IPS-15b (cell line): ENCODE data around the gene LIN37.

Experiments used
- H3K27me3 ChIP-seq: one replicate; pipeline ENCODE4 v1.6.1; 2013; ENCODE audit warnings: low read length; ENCODE audit not compliant: control insufficient read depth, insufficient read depth
- H3K36me3 ChIP-seq: one replicate; pipeline ENCODE4 v1.6.1; 2013; ENCODE audit warnings: low read length; ENCODE audit not compliant: control insufficient read depth, insufficient read depth
- H3K4me1 ChIP-seq: one replicate; pipeline ENCODE4 v1.6.1; 2013; ENCODE audit warnings: mild to moderate bottlenecking, low read length; ENCODE audit not compliant: control insufficient read depth, insufficient read depth
- H3K4me3 ChIP-seq: one replicate; pipeline ENCODE4 v1.5.1; 2013; ENCODE audit warnings: low read depth, low read length
- H3K9ac ChIP-seq: one replicate; pipeline ENCODE4 v1.6.1; 2013; ENCODE audit warnings: low read depth, mild to moderate bottlenecking, low read length
- H3K9me3 ChIP-seq: one replicate; pipeline ENCODE4 v1.6.1; 2013; ENCODE audit warnings: mild to moderate bottlenecking, low read length; ENCODE audit not compliant: control insufficient read depth, insufficient read depth

LIN37 gene

DNA sequence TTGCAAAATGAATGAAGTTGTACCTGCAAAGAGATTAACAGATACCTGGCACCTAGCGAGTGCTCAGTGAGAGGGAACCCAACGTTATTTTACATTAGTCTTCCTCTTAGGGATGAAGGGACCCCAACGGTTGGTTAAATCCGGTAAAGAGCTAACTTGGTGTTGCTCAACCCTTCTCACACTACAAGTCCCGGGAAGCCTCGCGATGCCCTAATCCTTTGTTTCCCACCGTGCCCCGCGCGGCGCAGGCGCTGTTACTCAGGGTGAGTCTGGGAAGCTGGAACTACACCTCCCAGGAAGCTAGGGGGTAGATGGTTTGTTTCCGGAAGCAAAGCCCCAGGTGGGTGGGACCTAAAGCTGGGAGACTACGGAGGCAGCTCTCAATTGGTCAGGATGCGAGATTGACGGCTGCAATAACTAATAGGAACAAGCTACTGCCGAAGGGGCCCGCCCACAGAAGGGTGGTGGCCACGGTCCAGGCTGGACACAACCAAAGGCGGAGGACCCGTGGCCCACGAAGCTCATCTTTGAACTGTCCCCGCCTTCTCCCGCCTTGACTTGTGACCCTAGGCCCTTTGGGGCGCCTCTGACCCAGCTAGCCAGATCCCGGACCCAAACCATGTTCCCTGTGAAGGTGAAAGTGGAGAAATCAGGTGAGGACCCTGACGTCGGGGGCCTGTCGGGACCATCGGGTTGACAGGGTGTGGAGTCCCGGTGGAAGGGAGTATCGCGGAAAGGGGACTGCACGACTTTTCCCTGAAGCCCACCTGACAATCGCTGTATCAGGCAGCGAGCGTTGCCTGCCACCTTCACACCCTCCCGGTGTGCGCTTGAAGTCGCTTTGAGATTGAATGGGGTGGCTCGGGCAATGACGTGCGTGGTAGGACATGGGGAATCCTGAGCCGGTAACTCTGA lies at the start of gene LIN37:
Gene LIN37, plus strand, starts transcription at position 471 of the 915 bp plus-strand sequence. Its CDS starts 149 bp downstream, at position 620.
- Histone ChIP-seq H3K4me1 (peaks cover 4% of the 10 kb centered on the region), H3K27me3 (no peaks in the 10 kb centered on the region), H3K4me3 (peak within 1 kb of the TSS; percentile 90), H3K36me3 (peaks cover 3% of the 10 kb centered on the region), H3K9ac (peak within 1 kb of the TSS; percentile 4), H3K9me3 (no peaks in the 10 kb centered on the region)

DNA sequence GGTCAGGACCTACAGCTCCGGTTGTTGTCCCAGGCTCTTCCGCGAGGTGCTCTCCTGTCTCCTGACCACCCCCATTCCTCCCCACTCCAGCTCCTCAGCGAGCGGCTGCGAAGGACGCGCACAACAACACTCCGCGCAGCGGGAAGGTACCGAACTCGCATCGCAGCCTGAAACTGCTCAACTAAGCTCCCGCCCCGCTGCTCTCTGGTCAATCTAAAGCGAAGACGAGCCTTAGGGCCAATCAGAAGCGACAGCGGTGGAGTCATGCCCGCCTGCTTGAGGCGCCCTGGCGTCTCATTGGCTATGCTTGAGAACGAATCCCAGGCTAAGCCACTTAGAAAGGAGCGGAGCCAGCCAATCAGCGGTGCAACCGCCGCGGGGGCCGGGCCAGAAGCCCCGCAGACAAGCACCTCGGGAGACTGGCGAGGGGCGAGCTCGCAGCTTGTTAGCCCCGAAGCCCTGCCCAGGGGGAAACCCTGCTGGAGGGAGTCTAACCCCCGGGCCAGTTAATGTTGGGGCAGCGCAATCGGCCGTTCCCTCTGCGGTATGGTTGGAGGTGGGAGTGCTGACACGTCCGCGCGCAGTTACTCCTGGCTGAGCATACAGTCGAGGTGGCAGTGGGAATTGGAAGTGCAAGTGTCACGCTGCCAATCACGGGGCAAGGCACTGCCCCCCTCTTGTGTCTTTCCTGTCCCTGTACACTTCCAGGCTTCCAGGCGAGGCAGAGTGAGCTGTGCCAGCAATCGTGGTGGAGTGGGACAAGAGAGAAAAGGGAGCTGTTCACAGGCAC lies 46.0 kb upstream of the LIN37 start:
- Histone ChIP-seq H3K36me3 (no peaks in the 10 kb centered on the region), H3K27me3 (peaks cover 20% of the 10 kb centered on the region), H3K4me1 (no peaks in the 10 kb centered on the region), H3K9me3 (no peaks in the 10 kb centered on the region), H3K9ac (peak overlapping the region; percentile 41), H3K4me3 (peak overlapping the region; percentile 85)

- Histone ChIP-seq H3K9me3 (no peaks in the 10 kb centered on the region), H3K4me1 (no peaks in the 10 kb centered on the region), H3K27me3 (peaks cover 24% of the 10 kb centered on the region), H3K4me3 (no peak overlapping the region), H3K36me3 (no peaks in the 10 kb centered on the region), H3K9ac (no peak overlapping the region)
Observed at GRCh38 chr19:35703343-35703742, 45.0 kb upstream of the LIN37 start.

DNA sequence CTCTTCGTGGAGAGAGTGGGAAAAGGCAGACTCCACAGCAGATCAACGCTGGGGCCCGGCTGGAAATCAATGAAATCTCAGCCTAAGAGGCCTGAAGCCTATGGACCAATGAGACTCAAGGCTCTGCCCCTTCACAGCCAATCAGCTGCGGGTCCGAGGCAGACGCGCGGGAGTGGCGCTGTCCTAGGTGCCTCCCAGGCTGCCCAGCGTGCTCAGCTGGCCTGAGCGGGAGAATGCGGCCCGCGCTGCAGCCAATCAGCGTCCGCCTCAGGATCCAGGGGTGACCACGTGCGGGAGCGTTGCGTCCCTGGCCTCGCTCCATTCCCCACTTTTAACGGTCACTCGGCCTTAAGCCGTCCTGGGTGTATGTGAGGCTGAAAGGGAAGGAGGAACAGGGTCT lies 44.2 kb upstream of the LIN37 start, which contains the start of gene ZBTB32:
Gene ZBTB32, plus strand, starts transcription at position 341 of the 400 bp plus-strand sequence. CDS start 10,069 bp downstream, outside the sequence.
- Histone ChIP-seq H3K9ac (no peak within 1 kb of the TSS), H3K27me3 (peaks cover 25% of the 10 kb centered on the region), H3K4me1 (no peaks in the 10 kb centered on the region), H3K4me3 (no peak within 1 kb of the TSS), H3K36me3 (no peaks in the 10 kb centered on the region), H3K9me3 (no peaks in the 10 kb centered on the region)

- H3K4me3 ChIP-seq, result no peak overlapping the region
- peaks cover 5% of the 10 kb centered on the region for H3K4me1 ChIP-seq
- peaks cover 22% of the 10 kb centered on the region for H3K27me3 ChIP-seq
- H3K9me3 ChIP-seq, result no peaks in the 10 kb centered on the region
- H3K9ac ChIP-seq, result no peak overlapping the region
- H3K36me3 ChIP-seq, result no peaks in the 10 kb centered on the region
Observed at GRCh38 chr19:35708391-35708790, 40.0 kb upstream of the LIN37 start.

- Histone ChIP-seq H3K9me3 (no peaks in the 10 kb centered on the region), H3K4me1 (peaks cover 5% of the 10 kb centered on the region), H3K36me3 (no peaks in the 10 kb centered on the region), H3K27me3 (peaks cover 15% of the 10 kb centered on the region), H3K9ac (no peak overlapping the region), H3K4me3 (no peak overlapping the region)
Observed at GRCh38 chr19:35710784-35711723, 37.3 kb upstream of the LIN37 start.

GRCh38 chr19:35712567-35713505 lies 35.5 kb upstream of the LIN37 start:
- Histone ChIP-seq H3K4me3 (no peak overlapping the region), H3K9me3 (no peaks in the 10 kb centered on the region), H3K27me3 (peaks cover 15% of the 10 kb centered on the region), H3K4me1 (peaks cover 5% of the 10 kb centered on the region), H3K36me3 (no peaks in the 10 kb centered on the region), H3K9ac (no peak overlapping the region)

- H3K4me1 ChIP-seq, result peaks cover 5% of the 10 kb centered on the region
- H3K36me3 ChIP-seq, result no peaks in the 10 kb centered on the region
- peaks cover 11% of the 10 kb centered on the region for H3K27me3 ChIP-seq
- H3K9me3 ChIP-seq, result no peaks in the 10 kb centered on the region
- H3K4me3 ChIP-seq, result no peak overlapping the region
- no peak overlapping the region for H3K9ac ChIP-seq
Observed at GRCh38 chr19:35713506-35713850, 34.9 kb upstream of the LIN37 start.

DNA sequence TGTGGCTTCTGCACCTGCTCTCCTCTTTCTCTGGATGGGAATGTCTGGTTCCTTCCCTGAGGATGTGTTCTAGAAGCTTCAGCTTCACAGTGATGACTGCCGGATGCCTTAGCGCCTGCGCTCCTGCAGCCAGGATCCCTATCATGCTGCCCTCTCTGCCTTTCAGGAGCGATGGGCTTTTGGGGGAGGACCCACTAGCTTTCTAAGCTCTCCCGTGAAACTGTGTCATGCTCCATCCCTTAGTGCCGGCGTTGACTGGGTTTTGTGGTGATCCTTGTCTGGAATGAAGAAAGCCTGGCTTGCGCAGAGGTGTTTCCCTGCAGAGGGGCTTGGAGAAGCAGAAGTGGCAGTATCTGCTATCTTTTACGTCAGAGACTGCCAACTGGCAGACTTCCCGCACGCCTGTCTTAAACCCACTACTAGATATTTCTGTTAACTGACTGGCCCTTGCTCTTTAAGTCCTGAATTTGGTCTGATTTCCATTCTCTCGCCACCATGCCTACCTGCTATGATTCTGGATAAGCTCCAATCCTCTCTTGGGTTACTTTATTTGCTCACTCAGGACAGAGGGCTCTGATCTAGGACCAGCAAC lies 34.4 kb upstream of the LIN37 start:
- H3K9ac ChIP-seq, result no peak overlapping the region
- no peak overlapping the region for H3K4me3 ChIP-seq
- peaks cover 11% of the 10 kb centered on the region for H3K27me3 ChIP-seq
- no peaks in the 10 kb centered on the region for H3K36me3 ChIP-seq
- H3K4me1 ChIP-seq, result peaks cover 5% of the 10 kb centered on the region
- H3K9me3 ChIP-seq, result no peaks in the 10 kb centered on the region

DNA sequence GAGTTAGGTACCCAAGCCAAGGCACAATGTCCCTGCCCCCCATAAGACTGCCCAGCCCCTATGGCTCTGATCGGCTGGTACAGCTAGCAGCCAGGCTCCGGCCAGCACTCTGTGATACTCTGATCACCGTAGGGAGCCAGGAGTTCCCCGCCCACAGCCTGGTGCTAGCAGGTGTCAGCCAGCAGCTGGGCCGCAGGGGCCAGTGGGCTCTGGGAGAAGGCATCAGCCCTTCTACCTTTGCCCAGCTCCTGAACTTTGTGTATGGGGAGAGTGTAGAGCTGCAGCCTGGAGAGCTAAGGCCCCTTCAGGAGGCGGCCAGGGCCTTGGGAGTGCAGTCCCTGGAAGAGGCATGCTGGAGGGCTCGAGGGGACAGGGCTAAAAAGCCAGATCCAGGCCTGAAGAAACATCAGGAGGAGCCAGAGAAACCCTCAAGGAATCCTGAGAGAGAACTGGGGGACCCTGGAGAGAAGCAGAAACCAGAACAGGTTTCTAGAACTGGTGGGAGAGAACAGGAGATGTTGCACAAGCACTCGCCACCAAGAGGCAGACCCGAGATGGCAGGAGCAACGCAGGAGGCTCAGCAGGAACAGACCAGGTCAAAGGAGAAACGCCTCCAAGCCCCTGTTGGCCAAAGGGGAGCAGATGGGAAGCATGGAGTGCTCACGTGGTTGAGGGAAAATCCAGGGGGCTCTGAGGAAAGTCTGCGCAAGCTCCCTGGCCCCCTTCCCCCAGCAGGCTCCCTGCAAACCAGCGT lies 33.6 kb upstream of the LIN37 start:
- Histone ChIP-seq H3K4me3 (no peak overlapping the region), H3K36me3 (peaks cover under 1% of the 10 kb centered on the region), H3K9ac (no peak overlapping the region), H3K4me1 (peaks cover 5% of the 10 kb centered on the region), H3K27me3 (peaks cover 11% of the 10 kb centered on the region), H3K9me3 (no peaks in the 10 kb centered on the region)
